Fibroblast of skin of back (primary cell): Measurements from ENCODE around the gene SCGB1D2. TPM values are rescaled to one million over a fixed set of nuclear protein-coding genes. Genes with fewer than 3 reads are reported as not detected.
"Not testable (repeated sequence)": the region's sequence is repeated elsewhere in the genome, so short reads cannot be mapped to it uniquely, and the experiment has no call there.

ENCODE experiments used
- DNase-seq: peaks from one replicate; pipeline ENCODE4 v3.0.0-alpha.2; 2013
- polyA plus RNA-seq, 2 experiments: library from polyadenylated mRNA; unstranded; fragments of 120-200 nt; gene quantifications; one replicate each; pipeline ENCODE4 v1.2.1, GENCODE V29; 2013; ENCODE audit not compliant: insufficient read length in 2 of 2

Gene SCGB1D2, protein sequence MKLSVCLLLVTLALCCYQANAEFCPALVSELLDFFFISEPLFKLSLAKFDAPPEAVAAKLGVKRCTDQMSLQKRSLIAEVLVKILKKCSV
- polyA plus RNA-seq (2013, experiment 1 of 2; ENCODE audit: insufficient read length), result not detected
- not detected for polyA plus RNA-seq (2013, experiment 2 of 2; ENCODE audit: insufficient read length)

DNA sequence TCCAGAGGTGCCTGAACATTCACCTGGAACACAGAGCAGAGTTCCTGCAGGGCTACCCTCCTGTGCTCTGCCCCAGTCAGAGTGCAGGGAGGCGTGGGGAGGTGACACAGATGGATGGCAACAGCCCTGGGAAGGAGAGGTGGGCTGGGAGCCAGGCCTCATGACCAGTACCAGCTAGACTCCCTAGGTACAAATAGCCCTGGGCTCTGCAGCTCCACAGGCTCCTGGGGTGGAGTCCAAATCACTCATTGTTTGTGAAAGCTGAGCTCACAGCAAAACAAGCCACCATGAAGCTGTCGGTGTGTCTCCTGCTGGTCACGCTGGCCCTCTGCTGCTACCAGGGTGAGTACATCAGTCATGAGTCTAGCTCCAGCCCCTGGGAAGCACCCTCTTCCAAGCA, at the start of gene SCGB1D2:
TSS of gene SCGB1D2 (plus strand) at position 219 of the 400 bp plus-strand sequence. CDS start at position 288, 69 bp downstream.
- no peak for DNase-seq

- peak; percentile 8 for DNase-seq
Observed at GRCh38 chr11:62193952-62194351, 48.1 kb upstream of the SCGB1D2 start.

GRCh38 chr11:62195010-62195409, 47.0 kb upstream of the SCGB1D2 start:
- DNase-seq, result not testable (repeated sequence)

GRCh38 chr11:62195945-62196344, 46.1 kb upstream of the SCGB1D2 start:
- no peak for DNase-seq

GRCh38 chr11:62197400-62197799, 44.6 kb upstream of the SCGB1D2 start:
- not testable (repeated sequence) for DNase-seq

DNA sequence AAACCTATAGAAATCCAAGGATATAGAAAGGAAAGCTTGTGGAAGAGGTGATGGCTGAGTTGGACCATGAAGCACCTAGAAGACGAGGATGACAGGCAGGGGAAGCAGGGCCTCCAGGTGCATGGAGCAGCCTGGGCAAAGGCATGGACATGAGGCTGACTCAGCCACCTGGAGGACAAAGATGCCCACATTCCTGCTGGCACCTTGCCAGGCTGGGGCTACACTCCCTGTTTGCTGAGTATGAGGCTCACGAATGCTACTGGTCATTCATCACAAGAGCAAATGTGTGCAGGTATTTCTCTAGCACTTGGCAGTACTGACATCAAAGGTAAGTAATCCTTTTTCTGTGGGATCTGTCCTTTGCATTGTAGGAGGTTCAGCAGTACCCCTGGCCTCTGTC, 40.7 kb upstream of the SCGB1D2 start:
- no peak for DNase-seq

GRCh38 chr11:62202910-62203309, 39.1 kb upstream of the SCGB1D2 start:
- DNase-seq, result no peak

- no peak for DNase-seq
Observed at GRCh38 chr11:62204430-62204829, 37.6 kb upstream of the SCGB1D2 start.

DNA sequence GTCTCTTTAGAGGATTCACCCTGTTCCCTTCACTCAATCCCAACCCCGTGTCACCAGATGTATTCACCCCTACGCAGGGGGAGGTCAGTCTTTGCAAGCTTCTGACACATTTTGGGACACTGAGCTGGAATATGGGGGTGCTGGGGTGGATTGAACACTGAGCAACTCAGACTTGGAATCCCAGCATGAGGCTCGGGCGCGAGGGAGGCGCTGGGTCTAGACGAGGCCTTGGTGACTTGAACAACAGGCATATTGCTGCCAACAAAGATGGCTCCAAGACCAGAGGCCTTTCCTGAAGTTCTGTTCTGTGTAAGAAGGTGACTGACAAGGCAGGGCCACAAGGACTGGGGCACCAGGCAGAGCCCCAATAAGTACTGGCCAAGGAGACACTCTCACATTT, 36.6 kb upstream of the SCGB1D2 start:
- DNase-seq, result no peak

DNA sequence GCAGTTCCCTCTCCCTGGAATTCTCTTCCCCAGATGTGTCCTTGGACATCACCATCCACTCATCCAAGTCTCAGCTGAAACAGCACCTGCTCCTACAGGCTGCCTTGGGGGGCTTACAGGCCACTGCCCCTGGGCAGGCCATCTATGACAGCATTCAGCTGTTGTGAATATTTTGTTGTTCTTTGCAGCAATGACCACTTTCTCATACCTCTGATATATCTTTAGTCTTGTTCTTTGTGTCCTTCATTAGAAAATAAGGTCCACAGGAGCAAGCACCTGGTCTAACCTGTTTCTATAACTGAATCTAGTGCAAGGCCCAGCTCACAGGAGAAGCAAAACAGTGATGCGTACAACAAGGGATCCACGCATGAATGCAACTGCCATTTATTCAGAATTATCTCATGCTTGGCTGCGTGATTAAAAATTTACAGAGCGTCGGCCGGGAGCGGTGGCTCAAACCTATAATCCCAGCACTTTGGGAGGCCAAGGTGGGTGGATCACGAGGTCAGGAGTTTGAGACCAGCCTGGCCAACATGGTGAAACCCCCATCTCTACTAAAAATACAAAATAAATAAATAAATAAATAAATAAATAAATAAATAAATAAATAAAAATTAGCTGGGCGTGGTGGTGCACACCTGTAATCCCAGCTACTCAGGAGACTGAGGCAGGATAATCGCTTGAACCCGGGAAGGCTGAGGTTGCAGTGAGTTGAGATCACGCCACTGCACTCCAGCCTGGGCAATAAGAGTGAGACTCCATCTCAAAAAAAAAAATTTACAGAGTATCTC, 35.6 kb upstream of the SCGB1D2 start:
- DNase-seq, result not testable (repeated sequence)

DNA sequence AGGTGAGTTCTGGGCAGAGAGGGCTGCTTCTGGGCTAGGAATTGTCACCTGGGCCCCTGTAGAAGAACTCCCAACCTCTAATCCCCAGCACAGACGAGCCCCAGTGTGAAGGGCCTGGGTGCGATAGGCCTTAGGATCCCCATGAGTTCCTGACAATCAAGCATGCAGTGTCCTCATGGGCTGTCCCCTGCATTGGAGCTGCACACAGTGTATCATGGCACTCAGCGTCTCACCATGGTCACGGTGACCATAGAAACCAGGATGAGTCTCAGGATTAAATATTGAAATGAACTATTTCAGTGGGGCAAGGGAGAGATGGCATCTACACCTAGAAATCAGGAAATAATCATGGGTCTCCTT, 33.3 kb upstream of the SCGB1D2 start:
- DNase-seq, result no peak

DNA sequence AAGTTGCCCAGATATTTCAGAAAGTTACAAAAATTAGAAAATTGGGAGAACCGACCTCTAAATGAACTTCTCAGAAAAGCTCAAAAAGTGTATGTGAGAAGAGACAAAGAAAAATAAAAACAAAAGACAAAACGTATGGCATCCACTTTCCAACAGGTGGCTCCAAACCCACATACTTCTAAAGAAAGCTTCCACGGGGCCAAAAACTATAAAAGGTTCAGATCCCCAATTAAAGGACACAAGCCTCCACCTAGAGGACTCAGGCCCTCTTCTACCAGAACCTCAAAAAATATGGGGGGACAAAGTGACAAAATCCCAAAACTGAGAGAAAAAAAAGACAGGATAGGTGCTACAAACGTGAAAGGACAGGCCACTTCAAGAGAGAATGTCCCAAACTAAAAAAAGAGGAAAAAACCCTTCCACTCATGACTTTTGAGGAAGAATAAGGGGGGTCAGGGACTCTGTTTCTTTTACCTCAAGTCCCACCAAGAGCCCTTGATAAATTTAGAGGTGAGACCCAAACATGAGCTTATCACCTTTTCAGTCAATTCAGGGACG, 24.8 kb upstream of the SCGB1D2 start:
- no peak for DNase-seq

DNA sequence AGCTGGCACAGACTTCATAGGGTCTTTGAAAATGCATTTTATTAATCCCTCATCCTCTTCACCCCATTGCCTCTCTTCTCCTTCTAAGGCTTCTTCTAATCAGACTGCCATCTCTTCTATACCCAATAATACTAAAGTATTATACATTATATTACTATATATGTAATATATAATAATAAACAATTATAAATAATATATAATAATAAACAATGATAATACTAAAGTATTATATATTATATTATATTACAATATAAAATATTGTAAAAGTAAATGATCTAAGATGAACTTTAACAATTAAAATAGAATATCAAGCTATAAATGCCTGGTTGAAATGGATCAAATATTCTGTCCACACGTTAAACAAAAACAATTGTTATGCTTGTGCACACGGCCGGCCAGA, 20.5 kb upstream of the SCGB1D2 start:
- no peak for DNase-seq

DNA sequence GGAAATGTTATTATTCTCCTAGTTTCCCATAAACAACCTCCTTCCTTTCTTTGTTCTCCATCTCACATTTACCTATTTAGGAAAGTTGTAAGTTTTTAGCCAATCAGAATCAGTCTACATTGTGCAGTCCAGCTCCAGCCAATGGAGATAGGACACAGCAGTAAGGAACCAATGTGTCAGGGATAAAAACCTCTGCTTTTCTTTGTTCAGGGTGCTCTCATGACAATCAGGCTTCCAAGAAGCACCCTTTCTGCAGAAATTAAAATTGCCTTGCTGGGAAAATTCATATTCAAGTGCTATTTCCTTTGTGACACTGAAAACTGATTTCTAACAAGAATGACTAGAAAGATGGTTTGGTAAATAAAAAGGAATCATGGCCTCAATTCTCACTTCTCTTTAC, 18.9 kb upstream of the SCGB1D2 start:
- DNase-seq, result no peak

- no peak for DNase-seq
Observed at GRCh38 chr11:62233730-62234129, 8.3 kb upstream of the SCGB1D2 start.

- no peak for DNase-seq
Observed at GRCh38 chr11:62236187-62236586, 5.9 kb upstream of the SCGB1D2 start.

DNA sequence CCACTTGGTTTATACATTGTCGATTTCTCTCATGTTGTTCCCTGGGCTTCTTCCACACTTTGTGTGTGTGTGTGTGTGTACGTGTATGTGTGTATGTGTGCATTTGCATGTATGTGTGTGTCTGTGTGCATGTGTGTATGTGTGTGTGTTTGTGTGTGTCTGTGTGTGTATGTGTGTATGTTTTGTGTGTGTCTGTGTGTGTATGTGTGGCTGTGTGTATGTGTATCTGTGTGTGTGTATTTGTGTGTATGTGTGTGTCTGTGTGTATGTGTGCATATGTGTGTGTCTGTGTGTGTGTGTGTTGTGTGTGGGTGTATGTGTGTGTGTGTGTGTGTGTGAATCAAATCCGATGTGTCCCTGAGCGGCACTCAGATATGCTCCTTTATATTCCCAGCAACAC, 4.5 kb upstream of the SCGB1D2 start:
- DNase-seq, result no peak

- no peak for DNase-seq
Observed at GRCh38 chr11:62238151-62238550, 3.9 kb upstream of the SCGB1D2 start.

DNA sequence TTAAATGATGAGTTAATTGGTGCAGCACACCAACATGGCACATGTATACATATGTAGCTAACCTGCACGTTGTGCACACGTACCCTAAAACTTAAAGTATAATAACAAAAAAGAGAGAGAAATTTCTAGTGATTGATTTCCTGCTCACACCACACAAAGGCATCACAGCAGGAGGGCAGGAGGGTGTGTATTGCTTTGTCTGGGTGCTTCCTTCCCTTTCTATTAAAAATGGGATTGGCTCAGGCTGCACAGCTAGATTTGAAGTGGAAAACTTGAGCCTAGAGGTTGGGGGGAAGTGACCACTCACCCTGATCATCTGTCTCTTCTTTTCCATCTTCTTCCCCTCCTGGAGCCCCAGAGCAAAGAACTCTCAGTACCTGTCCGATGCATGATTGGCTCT, 944 bp upstream of the SCGB1D2 start:
- no peak for DNase-seq

- DNase-seq, result peak; percentile 27
Observed at GRCh38 chr11:62245271-62245753, 3.3 kb downstream of the SCGB1D2 start.

DNA sequence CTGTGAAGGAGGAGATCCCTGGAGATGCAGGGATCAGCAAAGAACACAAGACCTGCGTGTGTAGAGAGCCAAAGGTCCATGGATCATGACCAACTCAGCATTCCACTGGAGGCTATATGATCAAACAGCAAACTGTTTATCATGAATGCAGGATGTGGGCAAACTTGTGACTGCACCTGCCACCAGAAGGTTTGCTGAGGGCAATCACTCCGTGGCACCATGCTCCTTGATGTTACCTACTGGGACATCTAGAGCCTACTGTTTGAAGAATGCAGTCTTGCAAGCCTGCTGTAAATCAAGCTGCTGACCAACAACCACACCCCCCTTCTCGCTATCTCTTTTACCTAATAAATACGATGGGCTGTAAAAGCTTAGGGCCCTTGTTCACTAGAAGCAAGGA, 9.7 kb downstream of the SCGB1D2 start:
- DNase-seq, result no peak

GRCh38 chr11:62253999-62254542, 12.0 kb downstream of the SCGB1D2 start:
- DNase-seq, result no peak

- DNase-seq, result no peak
Observed at GRCh38 chr11:62256281-62256680, 14.2 kb downstream of the SCGB1D2 start.
